ENCODE data around the gene ALG14.

GRCh38 chr1:95095833-95096217 is 23.1 kb upstream of the ALG14 start:
- TF ChIP-seq CTCF (IDR thresholded peaks at IDR 0.05; ENCODE audit: borderline replicate concordance, extremely low read depth, low read length, poor library complexity, severe bottlenecking) (no peak), EZH2 (IDR thresholded peaks at IDR 0.05; ENCODE audit: borderline replicate concordance, low read depth, low read length, severe bottlenecking) (no peak)

Data from DND-41 (cell line).